GM12801 (cell line): ENCODE data around the gene RHOA.

Experiments
- TF ChIP-seq, protein P1 (sequence below): IDR thresholded peaks from one replicate; pipeline ENCODE4 v1.5.1; 2011; ENCODE audit warnings: control low read depth; ENCODE audit not compliant: insufficient read length; ENCODE audit errors: extremely low read depth

Gene RHOA

DNA sequence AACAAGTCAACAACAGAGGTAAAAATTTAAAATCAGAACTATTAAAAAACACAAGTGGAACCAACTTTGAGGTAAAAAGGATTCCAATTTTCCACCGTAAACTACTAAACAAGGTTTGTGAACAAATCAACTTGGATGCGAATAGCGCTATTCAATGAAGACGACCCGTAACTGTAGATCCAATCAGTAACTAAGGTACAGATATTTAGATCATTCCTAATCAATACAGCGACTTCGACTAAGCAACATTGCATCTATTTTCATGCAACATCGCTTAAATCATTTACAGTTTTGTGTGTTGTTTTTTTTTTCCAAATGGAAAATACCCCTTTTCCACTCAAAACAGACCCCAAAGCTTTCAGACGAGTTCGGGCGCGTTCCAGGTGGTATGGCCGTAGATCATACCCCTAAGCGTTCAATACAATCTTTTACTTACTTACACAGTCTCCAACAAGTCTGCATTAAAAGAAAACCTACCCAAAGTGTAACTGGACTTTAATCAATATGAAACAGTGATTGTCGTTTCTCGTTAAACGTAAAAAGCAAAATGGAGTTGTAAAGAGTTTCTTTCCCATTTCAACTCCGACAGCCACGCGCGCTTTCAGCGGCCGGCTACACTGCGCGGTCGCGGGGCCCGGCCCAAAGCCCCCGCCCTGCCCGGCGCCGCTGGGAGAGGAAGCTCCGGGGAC is 786 bp downstream of the RHOA start:
- TF ChIP-seq, protein P1, sequence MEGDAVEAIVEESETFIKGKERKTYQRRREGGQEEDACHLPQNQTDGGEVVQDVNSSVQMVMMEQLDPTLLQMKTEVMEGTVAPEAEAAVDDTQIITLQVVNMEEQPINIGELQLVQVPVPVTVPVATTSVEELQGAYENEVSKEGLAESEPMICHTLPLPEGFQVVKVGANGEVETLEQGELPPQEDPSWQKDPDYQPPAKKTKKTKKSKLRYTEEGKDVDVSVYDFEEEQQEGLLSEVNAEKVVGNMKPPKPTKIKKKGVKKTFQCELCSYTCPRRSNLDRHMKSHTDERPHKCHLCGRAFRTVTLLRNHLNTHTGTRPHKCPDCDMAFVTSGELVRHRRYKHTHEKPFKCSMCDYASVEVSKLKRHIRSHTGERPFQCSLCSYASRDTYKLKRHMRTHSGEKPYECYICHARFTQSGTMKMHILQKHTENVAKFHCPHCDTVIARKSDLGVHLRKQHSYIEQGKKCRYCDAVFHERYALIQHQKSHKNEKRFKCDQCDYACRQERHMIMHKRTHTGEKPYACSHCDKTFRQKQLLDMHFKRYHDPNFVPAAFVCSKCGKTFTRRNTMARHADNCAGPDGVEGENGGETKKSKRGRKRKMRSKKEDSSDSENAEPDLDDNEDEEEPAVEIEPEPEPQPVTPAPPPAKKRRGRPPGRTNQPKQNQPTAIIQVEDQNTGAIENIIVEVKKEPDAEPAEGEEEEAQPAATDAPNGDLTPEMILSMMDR, result no peak

DNA sequence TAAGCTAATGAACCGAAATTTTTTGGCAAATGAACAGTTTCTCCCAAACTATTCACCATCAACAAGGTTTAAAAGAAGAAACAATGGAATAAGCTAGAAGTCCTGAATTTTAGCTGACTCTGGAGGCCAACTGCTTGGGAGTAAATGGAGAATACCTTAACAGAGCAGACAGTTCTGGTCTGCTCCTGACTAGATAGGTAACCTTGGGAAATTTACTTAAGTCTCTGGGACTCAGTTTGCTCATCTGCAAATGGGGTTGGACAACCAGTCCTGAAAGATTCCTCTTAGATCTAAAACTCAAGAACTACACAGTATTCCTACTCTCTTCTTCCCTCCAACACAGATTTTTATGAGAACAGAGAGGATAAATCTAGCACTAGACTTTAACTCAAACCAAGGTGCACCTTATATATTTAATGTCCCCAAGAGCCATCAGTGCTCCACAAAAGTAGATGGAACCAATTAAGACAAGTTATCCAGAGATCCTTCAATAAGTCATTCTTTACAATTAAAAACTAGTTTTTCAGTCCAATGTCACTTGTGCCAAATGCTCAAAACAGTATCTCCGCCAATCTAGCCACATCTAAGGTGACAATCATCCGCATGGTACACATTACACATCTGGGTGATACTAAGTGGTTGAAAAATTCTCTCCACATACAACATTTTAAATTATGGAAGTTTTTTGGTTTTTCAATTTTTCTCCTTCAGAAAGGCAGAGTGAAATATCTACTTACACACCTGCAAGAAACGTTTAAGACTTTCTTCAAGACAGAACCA is 1.5 kb downstream of the RHOA start:
- TF ChIP-seq, protein P1, result no peak

DNA sequence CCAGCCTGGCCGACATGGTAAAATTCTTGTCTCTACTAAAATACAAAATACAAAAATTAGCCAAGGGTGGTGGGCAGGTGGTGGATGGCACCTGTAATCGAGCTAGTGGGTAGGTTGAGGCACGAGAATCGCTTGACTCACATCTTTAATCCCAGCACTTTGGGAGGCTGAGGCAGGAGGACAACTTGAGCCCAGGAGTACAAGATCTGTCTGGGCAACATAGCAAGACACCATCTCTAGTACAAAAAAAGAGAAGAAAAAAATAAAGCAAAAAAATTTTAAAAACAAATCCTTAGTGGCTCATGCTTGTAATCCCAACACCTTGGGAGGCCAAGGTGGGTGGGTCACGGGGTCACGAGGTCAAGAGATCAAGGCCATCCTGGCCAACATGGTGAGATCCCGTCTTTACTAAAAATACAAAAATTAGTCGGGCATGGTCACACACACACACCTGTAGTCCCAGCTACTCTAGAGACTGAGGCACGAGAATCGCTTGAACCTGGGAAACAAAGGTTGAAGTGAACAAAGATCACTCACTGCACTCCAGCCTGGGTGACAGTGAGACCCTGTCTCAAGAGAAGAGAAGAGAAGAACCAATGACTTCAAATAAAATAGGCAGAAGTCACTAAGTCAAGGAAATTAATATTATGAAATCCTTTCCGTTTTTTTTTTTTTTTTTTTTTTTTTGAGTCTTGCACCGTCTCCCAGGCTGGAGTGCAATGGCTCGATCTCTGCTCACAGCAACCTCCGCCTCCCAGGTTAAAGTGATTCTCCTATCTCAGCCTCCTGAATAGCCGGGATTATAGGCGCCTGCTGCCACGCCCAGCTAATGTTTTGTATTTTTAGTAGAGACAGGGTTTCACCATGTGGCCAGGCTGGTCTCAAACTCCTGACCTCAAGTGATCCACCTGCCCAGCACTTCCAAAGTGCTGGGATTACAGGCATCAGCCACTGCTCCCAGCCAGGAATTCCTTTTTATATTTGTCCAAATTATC is 4.9 kb downstream of the RHOA start:
- TF ChIP-seq, protein P1, result no peak

DNA sequence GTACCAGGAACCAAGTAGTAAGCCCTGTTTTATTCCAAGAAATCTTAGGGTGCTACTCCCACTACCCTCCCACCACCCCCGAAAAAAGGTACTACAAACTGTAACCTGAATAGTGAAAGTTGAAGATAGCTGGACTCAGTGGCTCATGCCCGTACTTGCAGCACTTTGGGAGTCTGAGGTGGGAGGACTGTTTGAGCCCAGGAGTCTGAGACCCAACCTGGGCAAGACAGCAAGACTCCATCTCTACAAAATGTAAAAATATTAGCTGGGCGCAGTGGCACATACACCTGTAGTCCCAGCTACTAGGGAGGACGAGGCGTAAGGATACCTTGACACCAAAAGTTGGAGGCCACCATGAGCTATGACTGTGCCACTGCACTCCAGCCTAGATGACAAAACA is 7.9 kb downstream of the RHOA start:
- TF ChIP-seq, protein P1, result no peak

DNA sequence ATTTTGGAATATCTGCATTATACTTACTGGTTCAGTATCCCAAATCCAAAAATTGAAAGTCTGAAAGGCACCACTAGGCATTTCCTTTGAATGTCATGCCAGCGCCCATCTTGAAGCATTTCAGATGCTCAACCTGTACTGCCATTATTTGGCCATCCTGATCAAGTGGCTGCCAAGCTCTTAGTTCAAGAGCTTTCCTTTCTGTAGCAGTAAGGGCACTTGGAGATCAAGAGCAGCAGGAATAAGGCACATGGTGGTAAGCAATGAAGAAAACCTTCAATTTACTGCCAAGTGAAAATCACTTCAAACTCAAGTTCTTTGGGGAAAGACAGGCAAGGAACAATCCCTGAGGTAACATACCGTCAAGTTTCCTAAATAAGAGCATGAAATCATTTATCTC is 10.0 kb downstream of the RHOA start:
- TF ChIP-seq, protein P1, result no peak

DNA sequence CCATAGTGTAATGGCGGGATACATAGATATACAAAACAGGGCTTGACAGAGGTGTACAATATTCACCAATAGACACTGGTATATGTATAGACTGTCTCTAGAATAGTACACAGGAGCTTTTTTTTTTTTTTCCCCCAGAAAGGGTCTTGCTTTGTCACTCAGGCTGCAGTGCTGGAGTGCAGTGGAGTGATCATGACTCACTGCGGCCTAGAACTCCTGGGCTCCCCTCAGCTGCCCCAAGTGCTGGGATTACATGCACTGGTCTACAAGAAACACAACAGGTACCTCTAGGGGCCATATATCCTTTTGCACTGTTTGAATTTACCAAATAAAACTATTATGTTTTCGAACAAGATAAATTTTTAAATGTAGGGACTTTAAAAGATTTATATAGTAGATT is 12.3 kb downstream of the RHOA start:
- TF ChIP-seq, protein P1, result no peak

DNA sequence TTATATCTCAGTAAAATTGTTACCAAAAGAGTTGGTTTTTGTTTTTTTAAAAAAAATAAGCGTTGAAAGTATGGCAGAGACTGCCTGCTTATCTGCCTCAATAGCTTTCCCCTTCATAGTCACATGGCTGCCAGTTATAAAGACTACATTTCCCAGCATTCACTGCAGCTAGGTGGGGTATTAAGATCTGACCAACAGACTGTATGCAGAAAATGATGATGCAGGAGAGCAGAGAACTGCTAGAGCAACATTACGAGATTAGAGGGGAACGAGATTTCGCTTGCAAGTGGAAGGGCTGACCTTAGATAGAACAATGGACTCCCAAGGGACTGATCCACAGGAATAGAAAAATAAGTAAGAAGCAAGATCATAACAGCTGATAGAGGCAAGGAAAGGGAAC is 14.3 kb downstream of the RHOA start:
- TF ChIP-seq, protein P1, result no peak
